Measurements from ENCODE around the gene CRBN. TPM values are rescaled to one million over a fixed set of nuclear protein-coding genes. Genes with fewer than 3 reads are reported as not detected.

Gene CRBN
- 55.8 and 110 TPM in 2 replicates for total RNA-seq

DNA sequence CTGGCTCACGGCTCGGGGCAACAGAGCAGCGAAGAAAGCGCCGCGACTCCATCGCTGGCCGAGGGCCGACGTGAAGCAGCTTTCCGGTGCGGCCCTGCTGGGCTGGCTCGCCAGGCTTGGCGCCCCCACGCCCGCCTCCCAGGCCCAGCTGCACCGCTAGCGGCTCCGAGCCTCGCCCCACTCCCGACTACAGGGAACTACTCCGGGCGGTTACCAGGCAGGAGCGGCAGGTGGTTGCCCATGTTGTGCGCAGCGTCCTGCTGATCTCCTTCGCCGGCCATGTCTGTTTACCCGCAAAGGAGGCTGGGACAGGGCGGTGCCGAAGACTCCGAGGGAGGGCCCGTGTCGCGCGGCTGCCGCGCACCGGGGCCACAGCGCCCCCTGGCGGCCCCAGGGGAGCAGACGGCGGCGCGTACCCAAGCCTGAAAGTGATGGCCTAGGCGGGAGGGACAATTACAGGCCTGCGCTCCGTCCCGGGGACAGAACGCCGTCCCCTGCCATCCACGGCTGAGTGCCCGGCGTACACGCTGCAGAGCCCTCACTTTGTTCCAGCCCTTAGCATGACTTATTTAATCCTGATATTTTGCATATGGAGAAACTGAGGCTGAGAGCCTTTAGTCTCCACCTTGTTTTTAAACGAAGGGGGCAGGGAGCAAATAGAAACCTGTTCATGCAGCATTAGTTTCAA is at the start of gene CRBN:
TSS of gene CRBN (minus strand) at position 285 of the 688 bp plus-strand sequence. CDS start at position 281, 4 bp downstream.

DNA sequence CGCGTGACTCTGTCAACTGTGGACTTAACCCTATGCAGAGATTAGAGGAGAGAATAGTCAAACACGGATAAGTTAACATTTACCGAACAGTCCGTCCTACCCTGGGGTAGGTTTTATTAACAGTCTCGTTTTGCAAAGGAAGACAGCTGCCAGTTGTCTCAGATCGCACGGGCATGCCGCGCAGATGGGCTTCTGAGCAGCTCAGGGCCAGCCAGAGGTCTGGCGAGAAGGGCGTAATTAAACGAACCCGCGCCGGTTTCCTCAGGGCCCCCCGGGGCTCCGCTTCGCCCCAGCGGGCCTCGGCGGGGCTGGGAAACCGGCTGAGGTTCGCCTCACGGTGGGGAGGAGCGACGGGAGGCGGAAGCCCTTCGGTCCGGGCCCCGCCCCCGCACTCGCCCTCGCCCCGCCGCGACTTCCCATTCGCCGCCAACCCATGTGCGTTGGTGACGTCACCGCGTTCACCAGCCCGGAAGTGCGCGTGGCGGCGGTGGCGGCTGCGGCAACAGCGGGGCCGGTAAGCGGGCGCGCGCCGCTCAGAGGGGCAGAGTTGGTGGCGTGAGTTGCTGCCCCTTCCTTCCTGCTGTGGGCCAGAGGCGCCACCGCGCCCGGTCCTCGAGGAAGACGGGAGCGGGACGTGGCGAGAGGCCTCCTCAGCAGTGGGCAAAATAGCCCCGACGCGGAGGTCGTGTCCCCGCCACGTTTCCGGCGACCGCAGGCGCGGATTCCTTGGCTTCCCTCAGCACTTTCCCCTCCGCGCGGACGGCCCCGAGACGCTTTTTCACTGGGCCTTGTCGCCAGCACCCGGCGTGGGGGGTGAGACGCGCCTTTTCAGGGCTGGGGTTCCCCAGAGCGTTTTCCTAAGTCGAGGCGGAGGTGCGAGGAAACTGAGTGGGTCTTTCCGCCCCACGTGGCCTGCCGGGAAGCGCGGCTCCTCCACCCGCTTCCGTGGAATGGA is 52.7 kb downstream of the CRBN start, which contains the start of gene TRNT1:
TSS of gene TRNT1 (plus strand) at position 464 of the 955 bp plus-strand sequence. CDS start 2,101 bp downstream, outside the sequence.

DNA sequence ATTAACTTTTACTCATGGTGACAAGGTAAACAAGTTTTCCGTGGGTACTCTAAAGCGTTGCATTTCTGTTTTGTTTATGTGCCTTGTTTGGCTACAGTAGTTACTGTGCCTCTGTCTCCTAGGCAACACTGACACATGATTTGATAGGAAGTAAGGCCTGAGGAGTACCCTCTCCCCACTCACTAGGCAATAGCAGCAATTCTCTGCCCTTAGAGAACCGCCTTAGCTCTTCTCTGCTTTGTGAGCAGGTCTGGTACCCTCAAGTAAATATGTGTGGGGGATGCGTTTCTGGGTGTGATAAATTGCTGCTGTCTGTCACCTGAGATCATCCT is 69.2 kb downstream of the CRBN start, which contains the start of gene IL5RA:
TSS of gene IL5RA (minus strand) at position 76 of the 332 bp plus-strand sequence. CDS start 5,390 bp downstream, outside the sequence.

Other genes with a start within 250 kb of the CRBN start
- under 0.01 TPM in 1 of 2 replicates, not detected in the other for gene IL5RA, start 69.3 kb downstream of the CRBN start, total RNA-seq
- gene TRNT1, start 52.8 kb downstream of the CRBN start, total RNA-seq = 15.8 and 19.9 TPM in 2 replicates

Data from bronchial smooth muscle cell (primary cell).